GM18520 (cell line): Measurements from ENCODE around the gene C1QTNF8.

Source experiments
- ATAC-seq: cut with Tn5 transposase; IDR thresholded peaks from one replicate; pipeline ENCODE4 v1.9.1; 2021; ENCODE audit not compliant: unreplicated experiment

Gene C1QTNF8

GRCh38 chr16:1096169-1097082 is at the start of gene C1QTNF8:
TSS of gene C1QTNF8 (minus strand) at chr16:1096244. CDS start at chr16:1094922, 1,322 bp downstream.
- no peak for ATAC-seq

- ATAC-seq = no peak
These were observed 49.5 kb upstream of the C1QTNF8 start for GRCh38 chr16:1145383-1146100.

DNA sequence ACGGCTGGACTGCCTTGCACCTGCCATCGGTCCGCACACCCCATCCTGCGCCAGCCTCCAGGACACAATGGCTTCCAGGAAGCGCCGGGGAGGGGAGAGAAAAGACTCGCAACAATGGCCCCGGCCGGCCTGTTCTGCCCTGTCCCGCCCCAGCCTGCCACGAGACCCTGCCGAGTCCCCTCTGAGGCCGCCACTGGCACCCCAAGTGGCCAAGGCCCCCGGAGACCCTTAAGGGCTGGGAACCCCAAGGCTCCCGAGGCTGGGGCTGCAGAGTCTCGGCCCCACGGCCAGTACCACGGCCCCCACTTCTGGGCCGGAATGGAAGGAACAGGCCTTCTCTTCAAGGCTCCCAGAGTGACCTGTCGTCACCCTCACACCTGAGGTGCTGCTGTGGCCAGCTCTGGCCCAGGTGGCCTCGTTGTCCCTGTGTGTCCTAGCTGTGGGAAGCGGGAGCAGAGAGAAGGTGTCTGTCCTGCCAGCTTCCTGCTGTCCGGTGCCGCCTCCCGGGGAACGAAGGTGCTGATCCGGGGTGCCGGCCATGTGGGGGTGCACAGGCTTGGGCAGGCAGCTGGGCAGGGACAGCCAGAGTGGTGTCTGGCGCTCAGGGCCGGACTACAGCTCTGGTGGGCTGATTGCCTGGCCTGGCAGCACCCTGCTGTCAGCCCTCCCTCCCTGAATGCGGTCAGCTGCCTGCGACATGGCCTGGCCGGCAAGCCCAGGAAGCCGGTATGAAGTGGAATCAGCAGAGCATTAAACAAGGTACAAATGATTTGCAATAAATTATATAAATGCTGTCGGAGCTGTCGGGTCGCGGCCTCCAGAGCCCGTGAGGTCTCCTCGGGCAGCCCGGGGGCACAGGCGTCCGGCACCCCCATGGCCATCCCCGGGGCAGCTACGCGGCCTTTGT is 48.7 kb upstream of the C1QTNF8 start:
- no peak for ATAC-seq

GRCh38 chr16:1143761-1144450 is 47.9 kb upstream of the C1QTNF8 start:
- ATAC-seq = no peak

DNA sequence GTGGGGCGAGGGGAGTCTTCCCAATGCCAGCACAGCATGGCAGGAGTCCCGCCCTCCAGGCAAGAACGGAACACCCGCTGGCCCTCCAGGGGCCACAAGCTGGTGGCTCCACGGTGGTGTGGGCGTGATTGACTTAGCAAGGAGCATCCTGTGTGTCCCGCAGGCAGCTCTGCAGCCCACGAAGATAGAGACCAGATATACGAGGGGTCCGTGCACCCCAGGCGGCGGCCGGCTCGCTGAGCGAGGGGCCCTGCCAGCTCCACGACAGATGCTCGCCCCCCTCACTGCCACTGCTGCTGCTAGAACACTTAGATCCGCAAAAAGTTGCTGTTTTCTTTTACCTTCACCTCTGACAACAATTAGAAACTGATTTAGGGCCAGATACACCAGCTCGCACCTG is 46.9 kb upstream of the C1QTNF8 start:
- no peak for ATAC-seq

DNA sequence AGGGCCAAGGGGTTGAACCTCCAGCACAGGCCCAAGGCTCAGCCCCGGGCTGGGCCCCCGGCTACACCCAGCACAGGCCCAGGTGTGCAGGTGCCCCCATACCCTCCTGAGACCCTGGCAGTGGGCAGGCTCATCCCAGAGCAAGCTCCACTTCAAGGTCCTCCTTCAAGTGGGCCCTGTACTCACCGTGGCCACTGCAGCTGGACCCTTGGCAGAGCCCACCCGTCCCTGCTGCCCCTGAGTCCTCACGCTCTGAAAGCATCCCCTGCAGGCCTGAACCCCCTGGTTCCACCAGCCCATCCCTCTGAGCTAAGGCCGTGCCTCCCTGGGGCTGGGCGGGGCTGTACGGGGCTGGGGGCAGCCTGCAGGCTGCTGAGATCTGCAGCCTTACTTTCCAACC is 45.7 kb upstream of the C1QTNF8 start:
- no peak for ATAC-seq

DNA sequence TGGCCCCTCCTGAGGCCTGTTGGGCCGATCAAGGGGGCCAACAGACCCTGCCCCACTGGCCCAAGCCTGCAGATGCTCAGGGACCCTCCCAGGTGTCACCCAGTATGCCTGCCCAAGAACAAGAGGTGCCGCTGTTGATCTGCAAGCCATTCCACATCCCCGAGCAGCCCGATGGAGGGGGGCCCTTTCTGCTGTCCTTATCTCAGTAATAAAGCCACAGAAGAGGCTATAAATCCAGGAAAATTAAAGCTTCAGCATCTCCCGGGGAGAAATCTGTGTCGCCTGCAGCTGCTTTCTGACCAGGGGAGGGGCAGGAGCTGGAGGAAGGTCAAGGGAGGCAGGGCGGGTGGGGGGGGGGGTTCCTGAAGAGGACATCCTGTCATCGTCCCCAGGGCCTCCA is 45.1 kb upstream of the C1QTNF8 start:
- ATAC-seq = no peak

DNA sequence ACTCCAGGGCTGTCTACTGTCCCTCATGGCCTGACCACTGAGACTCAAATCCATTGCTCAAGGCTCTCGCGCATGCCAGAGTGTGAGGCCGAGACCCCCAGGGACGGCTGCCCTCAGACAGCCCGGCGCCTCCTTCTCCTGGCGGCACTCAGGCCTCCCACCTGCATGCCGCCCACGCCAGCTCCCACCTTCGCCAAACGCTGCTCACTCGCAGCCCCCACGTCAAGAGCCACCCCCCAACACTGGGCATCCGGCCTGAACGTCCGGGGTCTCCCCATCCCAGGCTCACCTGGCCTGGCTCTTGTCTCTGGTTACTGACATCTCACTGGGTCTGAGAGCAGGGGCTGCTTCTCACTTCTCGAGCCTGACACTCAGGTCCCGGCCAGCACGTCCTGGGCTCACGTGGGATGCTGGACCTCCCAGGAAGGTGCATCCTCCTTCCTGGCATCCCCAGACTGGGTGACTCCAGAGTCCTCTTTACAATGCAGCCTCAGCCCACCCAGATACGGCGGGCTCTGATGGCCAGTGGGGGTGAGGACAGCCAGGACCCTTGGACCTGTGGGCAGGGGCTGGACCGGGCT is 44.6 kb upstream of the C1QTNF8 start:
- ATAC-seq = no peak

GRCh38 chr16:1137604-1138003 is 41.6 kb upstream of the C1QTNF8 start:
- no peak for ATAC-seq

GRCh38 chr16:1135459-1135825 is 39.4 kb upstream of the C1QTNF8 start:
- ATAC-seq = no peak

GRCh38 chr16:1134776-1135458 is 38.9 kb upstream of the C1QTNF8 start:
- ATAC-seq = no peak

DNA sequence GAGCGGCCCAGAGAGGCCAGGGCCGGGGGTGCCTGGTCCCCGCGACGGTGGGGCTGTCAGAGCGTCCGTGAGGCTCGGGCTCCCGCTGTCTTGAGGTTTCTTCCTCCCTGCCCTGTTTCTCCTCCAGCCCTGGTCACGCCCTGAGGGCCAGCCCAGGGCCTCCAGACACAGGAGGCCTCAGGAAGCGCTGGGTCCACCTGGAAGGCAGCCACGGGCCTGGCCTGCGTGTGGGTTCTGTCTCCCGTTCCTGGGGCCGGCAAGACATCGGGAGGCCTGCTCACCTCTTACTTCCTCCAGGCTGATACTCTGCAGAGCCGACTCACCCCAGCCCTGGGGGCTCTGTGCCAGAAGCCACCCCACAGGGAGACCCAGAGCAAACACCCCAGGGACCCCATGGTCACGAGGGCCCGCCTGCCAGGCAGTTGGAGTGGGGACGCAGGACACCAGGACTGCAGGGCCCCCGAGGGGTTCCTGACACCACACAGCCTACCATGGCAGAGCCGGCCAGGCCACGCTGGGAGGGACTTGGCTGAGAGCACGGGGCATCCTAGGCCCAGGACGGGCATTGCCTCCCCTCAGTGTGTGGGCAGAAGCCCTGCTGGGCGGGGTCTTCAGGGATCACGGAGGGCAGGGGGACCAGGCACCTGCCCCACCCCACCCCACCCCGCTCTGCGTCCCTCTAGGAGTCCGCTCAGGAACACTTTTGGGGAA is 37.9 kb upstream of the C1QTNF8 start:
- ATAC-seq = no peak

DNA sequence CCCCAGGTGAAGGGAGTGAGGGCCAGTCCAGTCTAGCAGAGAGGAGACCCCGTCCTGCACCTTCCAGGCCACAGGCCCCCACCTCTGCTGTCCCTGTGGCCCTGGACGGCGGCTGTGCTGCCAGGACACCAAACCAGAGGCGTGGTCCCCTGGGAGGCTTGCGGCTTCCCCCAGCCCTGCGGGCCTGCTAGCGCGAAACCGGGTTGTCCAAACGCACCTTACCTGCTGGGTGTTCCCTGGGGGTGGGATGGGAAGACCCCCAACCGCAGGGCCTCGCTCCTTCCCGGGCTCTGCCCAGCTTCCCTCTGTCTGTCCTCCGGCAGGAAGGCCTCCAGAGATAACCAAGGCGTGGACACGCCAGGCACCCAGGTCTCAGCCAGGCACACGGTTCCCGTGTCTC is 37.2 kb upstream of the C1QTNF8 start:
- ATAC-seq = no peak

DNA sequence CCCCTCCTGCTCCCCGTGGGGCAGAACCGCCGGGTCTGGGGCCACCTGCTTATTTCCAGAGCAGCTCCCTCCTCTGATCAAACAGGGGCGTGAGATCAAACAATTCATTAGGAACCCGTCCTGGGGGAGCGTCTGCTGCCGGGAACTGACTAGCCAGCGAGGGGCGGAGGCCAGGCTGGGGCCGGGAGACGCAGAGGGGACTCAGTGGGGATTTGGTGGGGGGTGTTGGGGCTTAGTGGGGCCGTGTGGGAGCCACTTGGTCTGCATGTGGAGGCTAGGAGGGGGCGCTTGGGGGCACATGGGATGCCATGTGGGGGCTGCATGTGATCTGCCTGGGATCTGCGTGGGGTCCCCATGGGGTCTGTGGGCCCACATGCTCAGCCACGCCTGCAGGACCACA is 36.4 kb upstream of the C1QTNF8 start:
- ATAC-seq = no peak

- ATAC-seq = no peak
These were observed 35.4 kb upstream of the C1QTNF8 start for GRCh38 chr16:1131378-1131994.

GRCh38 chr16:1130382-1130781 is 34.3 kb upstream of the C1QTNF8 start:
- ATAC-seq = no peak

DNA sequence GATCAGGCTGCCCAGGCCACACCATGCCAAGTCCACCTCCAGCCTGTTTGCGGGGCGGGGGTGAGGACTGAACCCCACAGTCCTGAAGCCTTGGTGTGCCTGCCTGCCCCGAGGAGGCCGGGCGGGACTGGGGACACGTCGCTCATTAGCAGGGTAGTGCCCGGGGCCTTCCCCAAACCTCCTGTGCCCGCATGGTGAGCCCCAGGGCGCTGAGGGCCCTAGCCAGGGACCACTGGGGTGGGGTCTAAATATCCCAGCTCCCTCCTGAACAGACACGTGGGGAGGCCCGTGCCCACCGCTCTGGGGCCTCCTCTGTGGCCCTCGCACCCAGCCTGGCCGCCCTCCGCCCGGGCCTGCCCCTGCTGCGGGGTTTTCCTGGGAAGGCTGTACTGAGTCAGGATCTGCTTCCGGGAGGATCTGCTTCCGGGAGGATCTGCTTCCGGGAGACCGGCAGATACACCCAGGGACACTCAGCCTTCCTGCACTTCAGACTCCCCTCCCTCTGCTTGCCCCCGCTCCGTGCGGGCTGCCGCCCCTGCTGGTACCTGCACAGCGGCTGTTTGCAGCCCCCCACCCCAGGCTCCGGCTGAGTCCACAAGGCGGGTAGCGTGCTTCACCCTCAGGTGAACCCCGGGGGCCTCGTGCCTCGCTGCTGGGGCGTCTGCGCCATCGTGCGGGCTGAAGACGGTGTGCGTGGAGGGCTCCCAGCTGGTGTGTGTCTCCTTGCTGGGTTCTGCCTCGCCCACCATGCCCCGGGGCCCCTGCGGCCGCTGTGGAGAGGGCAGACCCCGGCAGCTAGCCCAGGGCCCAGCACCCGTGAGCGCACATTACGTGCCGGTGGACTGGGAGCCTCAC is 33.3 kb upstream of the C1QTNF8 start:
- ATAC-seq = no peak
